Adrenal gland (tissue), 12 donors: ENCODE measurements around the gene ZNF581. TPM values are rescaled to one million over a fixed set of nuclear protein-coding genes. Genes with fewer than 3 reads are reported as not detected.

Source experiments
- DNase-seq, 7 donors: peaks; one replicate each; pipeline ENCODE4 v3.0.0-alpha.2; 2019 to 2020
- H3K27ac ChIP-seq, 5 donors: fragments of 200-600 bp; sonication (generic) in 4 of 5; 1 replicate in 3 of 5; 2 replicates in 2 of 5; pipeline versions ENCODE4 v1.5.1 to v1.8.0; 2016 to 2020; ENCODE audit warnings: mild to moderate bottlenecking in 1 of 5
- H3K27me3 ChIP-seq: fragments of 200-600 bp; 2 replicates; pipeline ENCODE4 v1.8.0; 2021
- H3K36me3 ChIP-seq, 2 donors: fragments of 200-600 bp; replicated peaks in 1 of 2; 1 replicate in 1 of 2; 2 replicates in 1 of 2; pipeline versions ENCODE4 v1.5.1 to v1.8.0; 2018 to 2022
- H3K4me1 ChIP-seq, 2 donors: fragments of 200-600 bp; replicated peaks in 1 of 2; 1 replicate in 1 of 2; 2 replicates in 1 of 2; pipeline versions ENCODE4 v1.5.1 to v1.8.0; 2018 to 2021
- H3K4me3 ChIP-seq, 4 donors: fragments of 200-600 bp; sonication (generic) in 3 of 4; one replicate each; pipeline ENCODE4 v1.5.1; 2016 to 2018
- H3K9me3 ChIP-seq, 3 donors: fragments of 200-600 bp; sonication (generic) in 1 of 3; replicated peaks in 1 of 3; 1 replicate in 2 of 3; 2 replicates in 1 of 3; pipeline versions ENCODE4 v1.5.1 to v1.8.0; 2016 to 2021
- CTCF ChIP-seq, 6 experiments: fragments of 450-650 bp in 4 of 6; fragments of 200-600 bp in 2 of 6; sonication (generic) in 1 of 6; IDR thresholded peaks; 1 replicate in 5 of 6; 2 replicates in 1 of 6; pipeline versions ENCODE4 v1.5.1 to v1.8.0; 2016 to 2021; ENCODE audit warnings: antibody characterized with exemption in 6 of 6, mild to moderate bottlenecking in 2 of 6, moderate library complexity in 1 of 6
- POLR2A ChIP-seq, 2 donors: fragments of 450-650 bp; IDR thresholded peaks; one replicate each; pipeline ENCODE4 v1.6.1; 2017; ENCODE audit warnings: antibody characterized with exemption in 2 of 2, mild to moderate bottlenecking in 2 of 2, moderate library complexity in 1 of 2
- WGBS, 4 donors: extraction: QIAGEN DNeasy Blood & Tissue Kit in 2 of 4; methylation state at CpG; one replicate each; pipeline versions ENCODE4 v1.1.5 to v1.1.7; 2013 to 2017; 5-methylcytosine and 5-hydroxymethylcytosine counted together
- intact Hi-C, 2 donors: fragments of 100-400 bp; cut with DNase I; formaldehyde crosslinking; loops; one replicate each; pipeline versions ENCODE4 v1.14.1 to v1.15.0; 2022 to 2023
- polyA plus RNA-seq, 3 donors: library from polyadenylated mRNA; stranded (reverse); fragments of 200-250 nt in 2 of 3; fragments of 350-450 nt in 1 of 3; fragmentation: Illumina TruSeq in 1 of 3; extraction: RNeasy Lipid Tissue Mini Kit (QIAGEN cat#74804) in 1 of 3; gene quantifications; one replicate each; pipeline ENCODE4 v1.2.3, GENCODE V29; 2013 to 2014
- total RNA-seq, 9 donors: library from RNA; depleted of rRNA in 4 of 9; stranded (reverse); fragments of >200 nt in 4 of 9; fragments of 120-200 nt in 1 of 9; fragmentation: NEBNext Ultra II Directional in 1 of 9; extraction: Animal tissue kit (Norgen Biotek cat#: 25700) in 1 of 9; gene quantifications; one replicate each; pipeline versions ENCODE4 v1.1.0 to v1.2.4, GENCODE V29; 2013 to 2023
- donor health status: healthy with polysubstance abuse.
- donor health status: Bipolar disorder and iron deficiency.
- donor health status: DM: yes; HTN: yes; CAD: no.
- donor health status: DM: no; HTN: no; CAD: no.
- donor health status: DM: no; HTN: no; CAD: no.
- donor health status: DM: yes; HTN: yes; CAD: no.

ZNF581 gene
- total and polyA plus RNA-seq, 12 donors, result 8.7 to 55.7 (median 22.7) TPM

- Histone ChIP-seq H3K27ac (peak overlapping the region; percentile 0 to 88 (median 83)), H3K36me3 (peaks cover 0 to 46% of the 10 kb centered on the region in 2 donors), H3K9me3 (no peaks in the 10 kb centered on the region), H3K4me3 (peak overlapping the region in 1 of 4 donors; percentile 11), H3K27me3 (no peaks in the 10 kb centered on the region), H3K4me1 (peaks cover 64 to 74% of the 10 kb centered on the region in 2 donors)
- intact Hi-C loops, result no loop called here
- TF ChIP-seq POLR2A (IDR thresholded peaks at IDR 0.05), result no peak
- TF ChIP-seq CTCF (IDR thresholded peaks at IDR 0.05), result no peak
- DNase-seq, result peak in 6 of 7 donors; percentile 46 to 70 (median 58)
- WGBS, 4 donors, result 17 to 29% (median 26%) methylated on average over 6 of the region's 6 CpGs
Observed at GRCh38 chr19:55677572-55678028, 34.2 kb downstream of the ZNF581 start.

GRCh38 chr19:55678121-55678671, 34.7 kb downstream of the ZNF581 start:
- Histone ChIP-seq H3K27me3 (no peaks in the 10 kb centered on the region), H3K9me3 (no peaks in the 10 kb centered on the region), H3K4me1 (peaks cover 64 to 74% of the 10 kb centered on the region in 2 donors), H3K4me3 (peak overlapping the region in 1 of 4 donors; percentile 11), H3K27ac (peak overlapping the region; percentile 0 to 88 (median 83)), H3K36me3 (peaks cover 0 to 52% of the 10 kb centered on the region in 2 donors)
- peak in 6 of 7 donors; percentile 37 to 71 (median 60) for DNase-seq
- intact Hi-C loops, result no loop called here
- TF ChIP-seq CTCF (IDR thresholded peaks at IDR 0.05), result no peak
- no peak for TF ChIP-seq POLR2A (IDR thresholded peaks at IDR 0.05)
- WGBS, 4 donors, result 49 to 57% (median 53%) methylated on average over 12 to 21 of the region's 21 CpGs

GRCh38 chr19:55679343-55680257, 36.2 kb downstream of the ZNF581 start:
- Histone ChIP-seq H3K27me3 (no peaks in the 10 kb centered on the region), H3K4me3 (no peak overlapping the region), H3K9me3 (no peaks in the 10 kb centered on the region), H3K27ac (peak overlapping the region in 3 of 5 donors; percentile 59 to 88 (median 87)), H3K4me1 (peaks cover 71 to 81% of the 10 kb centered on the region in 2 donors), H3K36me3 (peaks cover 0 to 52% of the 10 kb centered on the region in 2 donors)
- intact Hi-C loops, result no loop called here
- DNase-seq, result peak in 1 of 7 donors; percentile 46
- WGBS, 4 donors, result 58 to 69% (median 63%) methylated on average over 17 to 24 of the region's 24 CpGs
- TF ChIP-seq CTCF (IDR thresholded peaks at IDR 0.05), result no peak
- no peak for TF ChIP-seq POLR2A (IDR thresholded peaks at IDR 0.05)
